Measurements from ENCODE around the gene FAM43B.
"Not testable (repeated sequence)": the region's sequence is repeated elsewhere in the genome, so short reads cannot be mapped to it uniquely, and the experiment has no call there.

The FAM43B gene, protein sequence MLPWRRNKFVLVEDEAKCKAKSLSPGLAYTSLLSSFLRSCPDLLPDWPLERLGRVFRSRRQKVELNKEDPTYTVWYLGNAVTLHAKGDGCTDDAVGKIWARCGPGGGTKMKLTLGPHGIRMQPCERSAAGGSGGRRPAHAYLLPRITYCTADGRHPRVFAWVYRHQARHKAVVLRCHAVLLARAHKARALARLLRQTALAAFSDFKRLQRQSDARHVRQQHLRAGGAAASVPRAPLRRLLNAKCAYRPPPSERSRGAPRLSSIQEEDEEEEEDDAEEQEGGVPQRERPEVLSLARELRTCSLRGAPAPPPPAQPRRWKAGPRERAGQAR

DNA sequence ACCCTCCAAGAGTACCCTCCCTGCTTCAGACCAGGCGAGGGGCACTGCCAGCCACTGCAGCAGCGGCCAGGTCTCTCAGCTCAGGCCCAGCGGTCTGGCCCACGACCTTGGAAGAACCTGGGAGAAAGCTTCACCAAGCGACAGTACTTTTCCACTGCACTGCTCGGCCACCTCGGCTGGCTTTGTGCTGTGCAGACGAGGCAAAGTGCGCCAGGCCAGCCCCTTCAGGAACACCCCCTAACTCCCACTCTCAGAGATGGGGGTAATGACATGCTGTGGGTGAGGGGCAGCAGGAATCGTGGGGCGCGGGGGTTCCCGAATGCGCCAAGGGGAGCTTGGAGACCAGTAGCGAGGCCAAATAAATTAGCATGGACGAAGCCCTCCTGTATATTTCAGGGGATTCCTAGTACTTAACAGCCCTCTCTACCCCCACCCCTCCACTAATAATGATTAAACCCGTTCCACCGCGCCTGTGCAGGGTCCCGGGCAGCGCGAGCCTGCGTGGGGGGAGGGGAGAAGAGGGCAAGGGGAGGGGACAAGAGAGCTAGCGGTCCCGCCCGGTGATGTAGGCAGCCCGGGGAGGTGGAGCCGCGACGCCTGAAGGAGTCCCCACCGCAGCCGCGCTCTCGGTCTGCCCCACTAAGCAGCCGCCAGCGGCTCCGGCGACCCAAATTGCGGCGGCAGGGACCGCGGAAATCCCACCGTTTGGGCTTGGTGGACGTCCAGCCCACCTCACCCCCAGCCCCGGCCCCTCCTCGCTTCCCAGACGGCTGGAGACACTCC, at the start of gene FAM43B:
Gene FAM43B, plus strand, starts transcription at position 629 of the 783 bp plus-strand sequence. CDS start 401 bp downstream, outside the sequence.
- DNase-seq (ENCODE audit: low read depth): no peak

DNA sequence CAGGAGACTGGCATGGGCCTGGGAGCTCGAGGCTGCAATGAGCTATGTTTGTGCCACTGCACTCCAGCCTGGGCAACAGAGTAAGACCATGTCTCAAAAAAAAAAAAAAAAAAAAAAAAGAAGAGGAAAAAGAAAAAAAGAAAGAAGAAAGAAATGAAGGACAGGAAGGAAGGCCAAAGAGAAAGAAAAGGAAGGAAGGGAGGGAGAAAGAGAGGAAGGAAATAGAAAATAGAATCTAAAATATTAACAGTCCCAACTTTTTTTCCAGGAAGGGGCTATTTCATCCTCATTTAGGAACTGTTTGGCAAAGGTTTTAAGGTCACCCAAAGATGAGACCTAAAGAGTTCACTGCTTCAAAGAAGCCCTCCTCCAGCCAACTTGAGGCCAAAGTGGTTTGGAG, 46.9 kb upstream of the FAM43B start:
- DNase-seq (ENCODE audit: low read depth): no peak

DNA sequence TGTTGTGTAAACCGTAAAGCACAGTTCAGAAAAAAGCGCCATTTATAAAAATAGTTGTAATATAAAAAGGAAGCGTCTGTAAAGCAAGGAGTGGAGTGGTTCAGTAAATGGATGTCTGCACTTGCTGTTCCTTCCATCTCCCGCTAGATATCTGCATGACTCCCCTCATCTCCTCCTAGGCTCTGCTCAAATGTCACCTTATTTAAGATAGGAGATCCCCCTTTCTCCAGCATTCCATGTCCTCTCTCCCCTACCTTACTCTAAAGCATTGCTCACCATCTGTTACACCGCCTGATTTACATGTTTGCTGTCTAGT, 45.2 kb upstream of the FAM43B start:
- DNase-seq (ENCODE audit: low read depth): no peak

DNA sequence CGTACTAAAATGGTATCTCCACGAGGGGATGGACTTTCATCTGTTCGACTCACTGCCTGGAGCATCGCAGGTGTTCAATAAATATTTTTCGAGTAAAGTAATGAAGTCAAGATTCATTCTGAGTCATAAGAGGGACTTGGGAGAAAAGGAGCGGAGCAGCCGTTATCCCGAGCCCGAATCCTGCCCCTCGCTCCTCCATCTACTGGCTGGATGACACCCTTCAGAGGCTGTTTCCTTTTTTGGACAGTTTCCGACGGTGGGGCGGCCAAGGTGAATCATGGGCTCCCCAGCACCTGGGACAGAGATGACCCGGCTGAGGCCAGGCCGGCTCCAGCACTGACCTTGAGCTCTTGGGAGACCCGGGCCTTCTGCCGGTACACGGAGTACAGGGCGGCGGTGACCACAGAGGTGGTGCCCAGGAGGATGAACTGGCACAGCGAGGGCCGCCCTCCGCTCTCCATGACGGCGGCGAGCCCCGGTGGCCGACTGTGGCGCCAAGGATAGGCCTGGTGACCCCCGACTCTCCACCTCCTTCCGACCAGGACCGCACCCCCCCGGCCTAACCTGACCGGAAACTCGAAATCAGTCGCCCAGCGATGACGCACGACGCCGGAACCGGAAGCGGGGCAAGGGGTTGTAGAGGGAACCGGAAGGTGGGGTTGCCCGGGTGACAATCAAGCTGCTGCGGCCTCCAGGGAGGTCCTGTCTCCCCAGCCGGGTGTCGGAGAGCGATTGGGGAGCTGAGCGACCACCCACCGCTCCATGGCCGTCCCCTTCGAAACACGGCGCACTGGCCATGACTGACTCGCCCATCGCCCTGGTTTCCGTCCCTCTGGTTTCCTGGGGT, 44.6 kb upstream of the FAM43B start, which contains the start of gene MUL1:
Gene MUL1, minus strand, starts transcription at position 588 of the 847 bp plus-strand sequence. Its CDS starts 127 bp downstream, at position 461.
- peak; percentile 81 for DNase-seq (ENCODE audit: low read depth)

DNA sequence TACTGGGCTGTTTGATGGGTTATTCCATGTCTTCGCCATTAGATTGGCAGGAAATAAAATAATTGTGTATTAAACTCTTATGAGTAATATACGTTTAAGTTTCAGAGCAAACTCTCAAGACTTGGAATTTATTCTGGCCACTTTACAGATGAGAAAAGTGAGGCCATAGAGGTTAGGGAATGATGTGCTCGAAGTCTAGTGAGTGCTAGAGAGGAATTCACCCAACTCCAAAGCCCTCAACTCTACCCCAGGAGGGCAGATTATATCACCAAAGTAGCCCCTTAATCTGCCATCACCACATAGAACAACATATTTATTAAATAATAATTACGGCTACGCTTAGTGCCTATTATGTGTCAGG, 44.0 kb upstream of the FAM43B start:
- DNase-seq (ENCODE audit: low read depth): no peak

DNA sequence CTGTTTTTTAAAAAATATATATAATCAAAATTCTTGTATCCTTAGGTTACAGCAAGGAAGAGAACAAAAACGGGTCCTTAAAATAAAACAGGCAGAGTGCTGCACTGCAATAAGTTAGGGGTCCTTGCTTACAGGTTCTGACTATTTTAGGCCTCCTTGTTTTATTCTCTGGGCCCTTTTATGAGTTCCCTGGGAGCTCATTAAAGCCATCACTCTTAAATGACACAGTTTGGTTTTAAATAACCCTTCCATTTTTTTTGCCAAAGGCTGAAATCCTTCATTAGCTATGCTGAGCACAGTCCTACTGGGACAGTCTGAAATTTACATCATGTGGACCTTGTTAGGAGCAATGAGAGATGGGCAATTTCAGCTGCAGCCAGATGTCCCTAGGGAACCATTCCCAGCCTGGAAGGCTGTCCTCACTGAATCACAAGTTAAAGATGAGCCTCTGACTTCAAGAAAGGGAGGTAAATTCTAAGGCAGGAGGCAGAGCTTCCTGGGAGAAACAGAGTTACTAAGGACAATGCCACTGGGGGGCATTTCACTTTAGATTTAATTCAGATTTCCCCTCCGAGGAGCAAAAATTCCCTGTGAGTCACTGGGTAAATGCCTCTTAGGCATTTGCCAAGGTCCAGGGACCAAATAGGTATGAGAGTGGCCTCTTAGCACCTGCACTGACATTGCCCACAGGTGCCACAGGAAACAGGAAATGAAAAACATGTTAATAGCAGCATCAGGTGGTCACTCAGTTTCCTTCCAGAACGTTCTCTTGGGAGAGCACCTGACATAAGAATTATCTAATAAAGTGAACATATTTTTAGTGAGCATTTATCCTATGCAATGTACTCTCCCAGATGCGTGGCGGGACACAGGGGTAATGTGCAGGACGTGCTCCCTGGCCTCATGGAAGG, 40.6 kb upstream of the FAM43B start:
- no peak for DNase-seq (ENCODE audit: low read depth)

DNA sequence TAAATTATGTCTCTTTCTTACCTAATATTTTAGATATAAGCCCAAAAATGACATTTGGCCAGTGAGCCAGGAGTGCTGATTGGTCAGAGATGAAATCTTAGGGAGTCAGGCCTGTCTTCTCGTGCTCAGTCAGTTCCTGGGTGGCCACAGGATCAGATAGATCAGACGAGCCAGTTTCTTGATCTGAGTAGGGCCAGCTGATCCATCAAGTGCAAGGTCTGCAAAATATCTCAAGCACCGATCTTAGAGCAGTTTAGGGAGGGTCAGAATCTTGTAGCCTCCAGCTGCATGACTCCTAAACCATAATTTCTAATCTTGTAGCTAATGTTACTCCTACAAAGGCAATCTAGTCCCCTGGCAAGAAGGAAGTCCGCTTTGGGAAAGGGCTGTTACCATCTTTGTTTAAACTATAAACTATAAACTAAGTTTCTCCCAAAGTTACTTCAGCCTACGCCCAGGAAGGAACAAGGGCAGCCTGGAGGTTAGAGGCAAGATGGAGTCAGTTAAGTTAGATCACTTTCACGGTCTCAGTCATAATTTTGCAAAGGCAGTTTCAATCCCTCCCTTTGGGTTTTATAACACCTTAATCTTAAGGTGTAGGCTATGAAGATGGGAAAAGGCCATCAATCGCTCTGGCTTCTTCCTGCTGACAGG, 32.6 kb upstream of the FAM43B start:
- not testable (repeated sequence) for DNase-seq (ENCODE audit: low read depth)

DNA sequence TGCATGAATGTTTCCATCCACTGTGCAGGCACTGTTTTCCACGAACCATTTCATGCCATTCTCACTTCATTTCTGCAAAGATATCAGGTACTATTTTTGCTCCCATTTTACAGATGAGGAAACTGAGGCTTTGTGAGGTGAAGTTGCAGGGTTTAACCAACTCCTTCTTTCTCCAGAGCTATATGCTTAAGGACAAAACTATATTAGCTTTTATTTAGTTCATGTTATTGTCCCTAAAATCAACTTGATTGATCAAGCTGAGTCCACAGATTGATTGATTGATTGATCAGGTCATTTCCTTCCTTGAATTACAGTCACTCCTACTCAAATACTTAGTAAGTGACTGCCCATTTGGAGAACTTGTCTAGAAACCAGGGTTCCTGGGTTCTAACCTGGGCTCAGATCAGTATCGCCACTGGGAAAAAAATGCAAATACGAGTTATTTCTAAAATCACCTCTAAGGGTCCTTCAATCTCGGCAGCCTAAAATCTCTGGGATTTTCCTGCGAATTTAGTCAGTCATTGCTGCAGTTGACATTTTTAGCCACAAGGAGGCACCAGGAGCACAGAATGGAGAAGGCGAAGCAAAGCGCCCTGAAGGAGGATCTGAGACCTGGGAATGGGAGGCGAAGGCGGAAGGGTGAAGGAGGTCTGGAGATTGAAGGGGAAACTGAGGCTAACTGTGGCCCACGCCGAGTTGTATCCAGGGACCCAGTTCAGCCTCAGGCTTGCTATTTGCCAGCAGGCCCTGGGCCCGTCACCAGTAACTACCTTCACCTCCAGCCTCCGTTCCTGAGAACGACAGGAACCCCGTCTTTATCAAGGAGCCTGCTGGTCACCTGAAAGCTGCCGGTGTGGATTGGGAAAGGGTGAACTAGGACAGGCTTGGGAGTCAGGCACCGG, 30.2 kb upstream of the FAM43B start:
- DNase-seq (ENCODE audit: low read depth): peak; percentile 15

DNA sequence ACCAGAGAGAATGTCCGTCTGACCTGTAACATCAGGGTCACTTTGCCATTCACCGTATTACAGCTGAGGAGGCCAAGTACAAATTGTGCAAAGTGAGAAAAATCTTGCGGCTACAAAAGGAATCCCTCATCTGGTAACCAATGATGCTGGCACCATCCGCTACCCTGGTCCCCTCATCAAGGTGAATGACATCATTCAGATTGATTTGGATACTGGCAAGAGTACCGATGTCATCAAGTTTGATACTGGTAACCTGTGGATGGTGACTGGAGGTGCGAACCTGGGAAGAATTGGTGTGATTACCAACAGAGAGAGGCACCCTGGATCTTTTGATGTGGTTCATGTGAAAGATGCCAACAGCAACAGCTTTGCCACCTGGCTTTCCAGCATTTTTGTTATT, 26.1 kb upstream of the FAM43B start:
- DNase-seq (ENCODE audit: low read depth): no peak

DNA sequence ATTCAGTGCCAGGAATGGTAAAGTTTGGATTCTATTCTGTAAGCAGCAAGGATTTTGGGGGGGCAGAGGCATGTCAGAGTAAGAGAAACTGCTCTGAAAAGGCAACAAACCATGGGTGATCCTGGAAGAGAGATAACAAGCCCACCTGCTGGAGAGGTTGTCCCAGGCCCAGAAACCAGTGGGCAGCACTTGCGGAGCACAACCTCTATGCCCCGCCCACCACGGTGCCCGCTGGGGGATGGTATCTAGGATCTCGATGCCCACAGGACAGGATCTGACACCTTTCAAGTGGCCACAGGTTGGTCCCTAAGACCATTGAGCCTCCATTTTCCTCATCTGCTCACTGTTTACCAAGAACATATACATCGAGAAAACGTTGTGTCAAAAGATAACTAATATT, 24.2 kb upstream of the FAM43B start:
- no peak for DNase-seq (ENCODE audit: low read depth)

DNA sequence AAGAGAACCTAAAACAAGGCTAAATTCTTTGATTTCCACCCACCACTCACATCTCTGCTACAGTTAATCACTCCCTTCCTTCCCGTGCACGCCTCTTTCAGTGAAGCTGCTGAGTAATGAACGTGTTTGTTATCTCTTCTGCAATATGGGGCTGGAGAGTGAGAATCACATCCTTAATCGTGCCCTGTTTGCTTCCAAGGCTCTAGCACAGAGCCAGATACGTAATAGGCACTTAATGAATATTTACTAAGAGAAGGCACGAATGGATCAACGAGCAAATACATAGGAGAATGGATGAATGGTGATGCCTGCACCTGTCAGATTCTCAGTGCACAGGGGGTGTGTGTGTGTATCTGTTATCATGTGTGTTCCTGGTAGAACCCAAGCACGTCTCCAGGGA, 22.1 kb upstream of the FAM43B start:
- no peak for DNase-seq (ENCODE audit: low read depth)

DNA sequence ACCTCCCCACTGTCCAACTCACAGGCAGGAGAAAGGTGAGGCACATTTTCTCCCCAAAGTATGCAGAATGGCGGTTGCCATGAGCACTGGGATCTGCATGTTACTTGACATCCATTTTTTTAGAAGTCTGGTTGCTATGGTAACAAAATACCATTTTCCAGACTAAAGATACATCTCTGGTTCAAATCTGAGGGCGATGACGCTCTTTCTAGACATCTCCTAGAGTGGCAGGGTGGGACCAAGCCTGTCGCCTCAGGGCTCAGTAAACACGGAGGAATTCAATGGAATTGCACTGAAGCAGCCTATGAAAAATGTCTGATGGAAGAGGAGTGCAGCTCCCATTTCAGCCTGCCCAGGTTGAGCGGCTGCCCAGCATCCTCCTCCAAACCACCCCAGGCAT, 21.5 kb upstream of the FAM43B start:
- no peak for DNase-seq (ENCODE audit: low read depth)

DNA sequence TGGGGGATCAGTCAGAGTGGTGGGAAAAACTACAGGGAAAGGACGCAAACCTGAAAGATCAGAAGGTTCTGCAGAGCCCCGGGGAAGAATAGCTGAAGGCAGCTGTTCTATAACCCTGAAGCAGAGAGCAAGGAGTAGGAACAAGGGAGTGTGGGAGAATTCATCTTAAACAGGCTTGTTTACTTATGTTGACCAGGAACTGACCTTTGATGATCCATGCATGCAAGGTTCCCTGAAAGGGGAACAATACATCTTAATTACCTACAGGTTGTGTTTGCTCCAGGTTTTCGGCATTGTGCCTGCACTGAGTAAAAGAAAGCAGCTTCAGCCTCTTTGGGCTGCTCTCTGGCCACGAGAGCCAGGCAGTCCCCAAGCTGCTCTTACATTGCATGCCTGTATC, 18.7 kb upstream of the FAM43B start:
- no peak for DNase-seq (ENCODE audit: low read depth)

DNA sequence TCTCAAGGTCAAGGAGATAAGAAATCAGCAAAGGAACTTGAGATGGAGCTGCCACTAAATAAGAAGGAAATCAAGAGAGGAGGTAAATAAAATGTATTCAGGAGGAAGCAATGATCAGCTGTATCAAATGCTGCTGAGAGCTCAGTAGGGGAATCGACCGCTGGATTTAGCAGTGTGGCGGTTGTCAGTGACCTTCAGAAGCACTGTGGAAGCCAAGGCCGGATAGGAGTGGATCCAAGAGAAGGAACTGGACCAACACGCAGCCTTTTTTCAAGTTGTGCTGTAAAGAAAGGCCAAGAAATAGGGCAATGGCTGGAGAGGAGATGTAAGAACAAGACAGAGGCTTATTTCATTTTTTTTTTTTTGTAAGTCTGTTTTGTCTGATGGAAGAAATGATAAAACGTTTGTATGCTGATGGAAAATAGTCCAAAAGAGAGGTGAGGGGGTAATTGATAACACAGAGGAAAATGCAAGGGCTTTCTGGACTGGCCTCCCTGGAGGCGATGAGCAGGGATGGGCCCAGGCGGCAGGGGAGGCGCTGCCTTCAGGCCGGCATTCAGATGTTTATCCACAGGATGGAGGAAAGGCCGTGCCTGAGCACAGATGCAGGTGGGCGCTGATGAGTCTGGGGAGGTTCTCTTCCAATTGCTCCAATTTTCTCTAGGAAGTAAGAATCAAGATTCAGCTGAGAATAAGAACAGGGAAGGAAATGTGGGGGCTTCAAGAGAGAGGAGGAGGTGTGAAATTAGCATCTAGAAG, 17.5 kb upstream of the FAM43B start:
- DNase-seq (ENCODE audit: low read depth): no peak

DNA sequence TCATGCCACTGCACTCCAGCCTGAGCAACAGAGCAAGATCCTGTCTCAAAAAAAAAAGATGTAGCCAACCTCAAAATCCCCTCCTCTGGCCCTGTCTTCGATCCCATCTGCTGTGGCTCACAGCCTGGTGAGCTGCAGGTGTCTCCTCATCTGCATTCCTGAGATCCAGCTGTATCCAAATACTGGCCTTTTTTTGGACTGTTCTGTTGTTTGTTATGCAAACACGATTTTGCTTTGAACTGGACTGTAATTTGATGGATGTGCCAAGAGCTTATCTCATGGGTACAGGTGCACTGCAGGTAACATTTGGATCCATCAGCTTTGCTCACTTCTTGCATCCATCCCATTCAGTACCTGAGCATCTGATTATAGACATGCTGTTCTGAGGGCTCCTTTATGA, 14.1 kb upstream of the FAM43B start:
- DNase-seq (ENCODE audit: low read depth): no peak

DNA sequence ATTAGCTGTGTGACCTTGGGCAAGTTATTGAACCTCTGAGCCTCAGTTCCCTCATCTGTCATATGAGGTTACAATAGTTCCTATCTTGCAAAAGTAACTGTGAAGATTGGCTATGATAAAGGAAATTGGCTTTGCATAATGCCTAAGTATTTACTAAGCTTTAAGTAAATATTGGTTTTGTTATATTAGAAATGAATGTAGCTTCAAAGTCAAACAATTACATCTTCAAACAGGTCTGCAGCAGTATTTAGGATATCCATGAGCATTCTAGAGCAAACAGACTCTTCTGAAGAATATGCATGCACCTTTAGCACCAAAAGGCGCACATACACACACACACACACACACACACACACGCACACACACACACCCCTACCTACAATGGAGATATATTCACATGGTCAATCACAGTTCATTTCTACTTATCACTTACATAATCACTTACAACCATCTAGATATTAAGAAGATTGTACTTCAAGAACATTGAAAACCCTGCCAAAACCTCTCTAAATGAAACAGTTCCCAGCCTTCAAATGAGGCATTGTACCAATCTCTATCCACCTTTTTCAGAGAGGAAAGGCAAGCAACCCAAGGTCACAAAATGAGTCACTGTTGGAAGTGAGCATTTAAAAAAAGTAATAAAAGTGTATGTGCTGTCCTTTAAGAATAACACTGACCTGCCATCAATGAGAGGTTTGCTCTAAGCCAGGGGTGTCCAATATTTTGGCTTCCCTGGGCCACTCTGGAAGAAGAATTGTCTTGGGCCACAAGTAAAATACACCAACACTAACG, 13.4 kb upstream of the FAM43B start:
- DNase-seq (ENCODE audit: low read depth): no peak

DNA sequence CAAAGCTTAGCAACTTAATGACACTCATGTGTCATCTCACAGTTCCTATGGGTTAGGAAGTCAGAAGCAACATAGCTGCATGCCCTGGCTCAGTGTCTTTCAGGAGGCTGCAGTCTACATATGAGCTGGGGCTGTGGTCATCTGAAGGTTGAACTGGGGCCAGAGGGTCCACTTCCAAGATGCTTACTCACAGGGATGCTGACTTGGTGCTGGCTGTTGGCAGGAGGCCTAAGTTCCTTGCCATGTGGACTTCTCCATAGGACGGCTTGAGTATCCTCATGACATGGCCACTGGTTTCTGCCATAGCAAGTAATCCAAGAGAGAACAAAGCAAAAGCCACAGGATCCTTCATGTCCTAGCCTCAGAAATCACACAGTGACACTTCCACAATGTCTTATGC, 12.1 kb upstream of the FAM43B start:
- no peak for DNase-seq (ENCODE audit: low read depth)

DNA sequence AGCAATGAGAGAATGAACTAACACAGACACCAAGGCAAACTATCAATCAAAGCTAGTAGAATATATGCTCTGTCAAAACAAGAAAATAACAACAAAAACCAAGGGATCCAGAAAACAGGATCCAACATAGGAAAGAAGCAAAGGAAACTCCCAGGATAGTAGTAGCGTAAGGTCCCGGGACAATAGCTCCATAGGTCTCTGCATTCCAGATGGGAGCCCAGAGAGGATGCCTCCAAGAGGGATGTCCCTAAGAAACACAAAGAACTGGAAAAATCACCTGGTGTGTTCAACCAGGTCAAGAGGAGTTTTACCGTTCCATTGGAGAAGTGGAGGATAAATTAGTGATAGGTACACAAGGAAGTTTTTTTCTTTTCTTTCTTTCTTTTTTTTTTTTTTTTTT, 5.7 kb upstream of the FAM43B start:
- no peak for DNase-seq (ENCODE audit: low read depth)

DNA sequence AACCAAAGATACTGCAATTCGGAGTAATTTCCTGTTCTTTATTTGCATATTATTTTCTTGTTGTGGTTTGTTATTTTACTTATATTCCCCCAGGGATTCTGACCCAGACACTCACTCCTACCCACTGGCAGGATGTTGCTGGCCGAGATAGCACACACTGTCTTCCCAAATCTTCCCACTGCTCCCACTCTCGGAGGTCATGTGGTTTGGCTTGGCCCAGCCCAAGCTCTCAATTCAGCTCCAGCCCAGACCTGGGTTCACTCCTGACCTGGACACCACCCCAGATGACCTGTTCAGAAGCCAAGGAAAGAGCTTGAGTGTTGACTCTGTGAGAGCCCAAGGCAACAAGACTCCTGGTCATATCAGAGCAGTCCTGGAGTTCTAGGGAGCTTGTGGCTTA, 1.2 kb upstream of the FAM43B start:
- no peak for DNase-seq (ENCODE audit: low read depth)

Data from T-helper 22 cell (primary cell).